ENCODE results near the gene BMP7. TPM values are rescaled to one million over a fixed set of nuclear protein-coding genes. Genes with fewer than 3 reads are reported as not detected.
A peak's percentile ranks its signal among the peaks of the same experiment; 100 is the strongest.

BMP7 gene
- total and polyA plus RNA-seq, 9 of the 15 experiments (the other 6 are each of a cell fraction or from before 2014, with no cell fraction given), result 0.18 TPM; not detected in 8

DNA sequence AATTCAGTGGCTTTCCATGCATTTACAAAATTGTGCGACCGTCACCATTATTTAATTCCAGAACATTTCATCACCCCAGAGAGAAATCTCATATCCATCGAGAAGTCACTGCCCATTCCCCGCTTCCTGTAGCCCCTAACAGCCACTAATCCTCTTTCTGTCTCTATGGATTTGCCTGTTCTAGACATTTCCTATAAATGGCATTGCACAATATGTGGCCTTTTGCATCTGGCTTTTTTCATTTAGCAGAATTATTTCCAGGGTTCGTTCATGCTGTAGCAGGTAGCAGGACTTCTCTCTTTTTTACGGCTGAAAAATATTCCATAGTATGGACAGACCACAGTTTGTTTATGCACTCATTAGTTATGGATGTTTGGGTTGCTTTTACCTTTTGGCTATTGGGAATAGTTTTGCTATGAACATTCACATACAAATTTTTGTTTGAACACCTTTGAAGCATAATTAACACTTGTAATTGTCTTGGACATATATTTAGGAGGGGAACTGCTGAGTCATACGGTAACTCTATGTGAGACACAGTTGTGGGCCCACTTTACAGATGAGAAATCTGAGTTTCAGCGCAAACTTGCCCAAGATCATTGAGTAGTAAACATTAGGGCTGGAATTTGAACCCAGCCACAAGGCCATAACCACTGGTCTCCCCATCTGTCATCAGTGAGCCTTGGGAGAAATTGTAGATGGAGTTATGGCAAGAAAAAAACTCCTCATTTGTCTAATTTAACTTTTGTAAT lies 126.9 kb downstream of the BMP7 start:
- H3K79me2 ChIP-seq (ENCODE audit: control insufficient read depth, insufficient read depth, low read length), result no peaks in the 10 kb centered on the region
- H3K4me1 ChIP-seq (replicated peaks in 1 of 2; ENCODE audit: control insufficient read depth in 2 of 2, insufficient read depth in 2 of 2, low read length in 2 of 2), result no peaks in the 10 kb centered on the region; a peak in 1 of 5 replicates
- 2% methylated on average over 8 of the region's 8 CpGs for WGBS (ENCODE audit: insufficient coverage, low coverage, missing lambda C conversion rate)
- peaks cover 25 to 50% of the 10 kb centered on the region in 2 experiments for H3K27me3 ChIP-seq (ENCODE audit: control insufficient read depth in 2 of 2, insufficient read depth in 2 of 2, low read length in 2 of 2)
- FAIRE-seq, result no peak
- BruUV-seq (replicated peaks), result no TSS peak
- ChIA-PET POLR2A (interaction anchor here (0.7 kb wide), 1 partner anchor 9 kb away, joined by 3 read pairs; no protein-coding TSS in a partner anchor), CTCF (ENCODE audit: low intra/inter-chr PET ratio) (no interaction called here)
- no peaks in the 10 kb centered on the region for H3K9me3 ChIP-seq (replicated peaks; ENCODE audit: control insufficient read depth, insufficient read depth, low read depth, low read length)
- no peak overlapping the region for H3K4me3 ChIP-seq
- DNase-seq (ENCODE audit: extremely low read depth in 1 of 4, low spot score in 3 of 4), result no peak
- in situ Hi-C loops (cut with MboI) (no loop called here), intact Hi-C loops (cut with micrococcal nuclease) (no loop called here)
- 0 out of 2 replicates have a peak, but pooled peaks cover 5% of the 10 kb centered on the region for H4K20me1 ChIP-seq (replicated peaks; ENCODE audit: control insufficient read depth, insufficient read depth, low read length)
- no peaks in the 10 kb centered on the region for H3K36me3 ChIP-seq (ENCODE audit: control insufficient read depth, insufficient read depth, low read length)
- no peak overlapping the region for H3K9ac ChIP-seq (ENCODE audit: insufficient read depth in 1 of 2, low read depth in 2 of 2, low read length in 2 of 2)
- no peak overlapping the region for H3K4me2 ChIP-seq (ENCODE audit: insufficient read depth, low read length)
- no peak for ATAC-seq
- H3K9me1 ChIP-seq (ENCODE audit: control insufficient read depth, insufficient read depth, low read length), result no peaks in the 10 kb centered on the region
- no peak overlapping the region for H3K27ac ChIP-seq (ENCODE audit: extremely low read depth, low read depth, low read length)
- no peak overlapping the region for H2AFZ ChIP-seq (ENCODE audit: low read depth, low read length)
- TF ChIP-seq ZNF551 (CRISPR knock-in tag; IDR thresholded peaks at IDR 0.05) (no peak), ZNF263 (CRISPR knock-in tag; IDR thresholded peaks at IDR 0.05; ENCODE audit: borderline replicate concordance) (no peak), TAF15 (IDR thresholded peaks at IDR 0.05; ENCODE audit: low read depth, low read length) (no peak), CEBPB (tag; IDR thresholded peaks at IDR 0.05) (peak; percentile 66), KDM5B (IDR thresholded peaks at IDR 0.05; ENCODE audit: insufficient replicate concordance, low read depth, low read length) (no peak), C11orf30 (IDR thresholded peaks at IDR 0.05; ENCODE audit: low read depth) (peak; percentile 19; the same call in 1 of the 2 replicates), MIER1 (IDR thresholded peaks at IDR 0.05; ENCODE audit: low read depth) (no peak), NFATC3 (IDR thresholded peaks at IDR 0.05) (no peak), SMC3 (conservative IDR thresholded peaks at IDR 0.05; ENCODE audit: insufficient read depth, low read depth, low read length) (no peak), KLF16 (IDR thresholded peaks at IDR 0.05) (no peak), ETV5 (CRISPR knock-in tag; IDR thresholded peaks at IDR 0.05; ENCODE audit: low read depth) (no peak), TSC22D4 (tag; IDR thresholded peaks at IDR 0.05) (no peak)
- TF ChIP-seq, protein P1, sequence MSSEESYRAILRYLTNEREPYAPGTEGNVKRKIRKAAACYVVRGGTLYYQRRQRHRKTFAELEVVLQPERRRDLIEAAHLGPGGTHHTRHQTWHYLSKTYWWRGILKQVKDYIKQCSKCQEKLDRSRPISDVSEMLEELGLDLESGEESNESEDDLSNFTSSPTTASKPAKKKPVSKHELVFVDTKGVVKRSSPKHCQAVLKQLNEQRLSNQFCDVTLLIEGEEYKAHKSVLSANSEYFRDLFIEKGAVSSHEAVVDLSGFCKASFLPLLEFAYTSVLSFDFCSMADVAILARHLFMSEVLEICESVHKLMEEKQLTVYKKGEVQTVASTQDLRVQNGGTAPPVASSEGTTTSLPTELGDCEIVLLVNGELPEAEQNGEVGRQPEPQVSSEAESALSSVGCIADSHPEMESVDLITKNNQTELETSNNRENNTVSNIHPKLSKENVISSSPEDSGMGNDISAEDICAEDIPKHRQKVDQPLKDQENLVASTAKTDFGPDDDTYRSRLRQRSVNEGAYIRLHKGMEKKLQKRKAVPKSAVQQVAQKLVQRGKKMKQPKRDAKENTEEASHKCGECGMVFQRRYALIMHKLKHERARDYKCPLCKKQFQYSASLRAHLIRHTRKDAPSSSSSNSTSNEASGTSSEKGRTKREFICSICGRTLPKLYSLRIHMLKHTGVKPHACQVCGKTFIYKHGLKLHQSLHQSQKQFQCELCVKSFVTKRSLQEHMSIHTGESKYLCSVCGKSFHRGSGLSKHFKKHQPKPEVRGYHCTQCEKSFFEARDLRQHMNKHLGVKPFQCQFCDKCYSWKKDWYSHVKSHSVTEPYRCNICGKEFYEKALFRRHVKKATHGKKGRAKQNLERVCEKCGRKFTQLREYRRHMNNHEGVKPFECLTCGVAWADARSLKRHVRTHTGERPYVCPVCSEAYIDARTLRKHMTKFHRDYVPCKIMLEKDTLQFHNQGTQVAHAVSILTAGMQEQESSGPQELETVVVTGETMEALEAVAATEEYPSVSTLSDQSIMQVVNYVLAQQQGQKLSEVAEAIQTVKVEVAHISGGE (CRISPR knock-in tag; IDR thresholded peaks at IDR 0.05), result peak in 1 of 3 experiments; percentile 84; a peak in 2 of 6 replicates
- TF ChIP-seq, protein P2, sequence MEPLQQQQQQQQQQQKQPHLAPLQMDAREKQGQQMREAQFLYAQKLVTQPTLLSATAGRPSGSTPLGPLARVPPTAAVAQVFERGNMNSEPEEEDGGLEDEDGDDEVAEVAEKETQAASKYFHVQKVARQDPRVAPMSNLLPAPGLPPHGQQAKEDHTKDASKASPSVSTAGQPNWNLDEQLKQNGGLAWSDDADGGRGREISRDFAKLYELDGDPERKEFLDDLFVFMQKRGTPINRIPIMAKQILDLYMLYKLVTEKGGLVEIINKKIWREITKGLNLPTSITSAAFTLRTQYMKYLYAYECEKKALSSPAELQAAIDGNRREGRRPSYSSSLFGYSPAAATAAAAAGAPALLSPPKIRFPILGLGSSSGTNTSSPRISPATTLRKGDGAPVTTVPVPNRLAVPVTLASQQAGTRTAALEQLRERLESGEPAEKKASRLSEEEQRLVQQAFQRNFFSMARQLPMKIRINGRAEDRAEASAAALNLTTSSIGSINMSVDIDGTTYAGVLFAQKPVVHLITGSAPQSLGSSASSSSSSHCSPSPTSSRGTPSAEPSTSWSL (CRISPR knock-in tag; IDR thresholded peaks at IDR 0.05; ENCODE audit: borderline replicate concordance), result no peak
- TF ChIP-seq, protein P3, sequence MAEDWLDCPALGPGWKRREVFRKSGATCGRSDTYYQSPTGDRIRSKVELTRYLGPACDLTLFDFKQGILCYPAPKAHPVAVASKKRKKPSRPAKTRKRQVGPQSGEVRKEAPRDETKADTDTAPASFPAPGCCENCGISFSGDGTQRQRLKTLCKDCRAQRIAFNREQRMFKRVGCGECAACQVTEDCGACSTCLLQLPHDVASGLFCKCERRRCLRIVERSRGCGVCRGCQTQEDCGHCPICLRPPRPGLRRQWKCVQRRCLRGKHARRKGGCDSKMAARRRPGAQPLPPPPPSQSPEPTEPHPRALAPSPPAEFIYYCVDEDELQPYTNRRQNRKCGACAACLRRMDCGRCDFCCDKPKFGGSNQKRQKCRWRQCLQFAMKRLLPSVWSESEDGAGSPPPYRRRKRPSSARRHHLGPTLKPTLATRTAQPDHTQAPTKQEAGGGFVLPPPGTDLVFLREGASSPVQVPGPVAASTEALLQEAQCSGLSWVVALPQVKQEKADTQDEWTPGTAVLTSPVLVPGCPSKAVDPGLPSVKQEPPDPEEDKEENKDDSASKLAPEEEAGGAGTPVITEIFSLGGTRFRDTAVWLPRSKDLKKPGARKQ (CRISPR knock-in tag; IDR thresholded peaks at IDR 0.05), result no peak

All from K562 (cell line).